PC-3 (cell line): Measurements from ENCODE around the gene ELMO2. TPM values are rescaled to one million over a fixed set of nuclear protein-coding genes. Genes with fewer than 3 reads are reported as not detected.
A peak's percentile ranks its signal among the peaks of the same experiment; 100 is the strongest.

Experiments
- ATAC-seq: fragments of 200-7000 bp; cut with Tn5 transposase; 2 replicates; pipeline ENCODE4 v1.9.1; 2020; ENCODE audit warnings: mild to moderate bottlenecking, moderate library complexity
- BruUV-seq: library from RNA; stranded (reverse); fragments of 400-500 nt; replicated peaks from 2 replicates; lab custom pipeline; 2021; lab: Mats Ljungman, UMichigan
- CTCF ChIA-PET: fragments of 300-600 bp; sonication (Branson Sonifier 250); formaldehyde crosslinking; loops from one replicate; lab custom pipeline; 2022; ENCODE audit warnings: antibody characterized with exemption; lab: Charles Lee
- POLR2A ChIA-PET: fragments of 300-600 bp; sonication (Branson Sonifier 250); formaldehyde crosslinking; loops from one replicate; lab custom pipeline; 2022; ENCODE audit warnings: antibody characterized with exemption; ENCODE audit not compliant: unreplicated experiment; lab: Charles Lee
- DNase-seq: peaks from one replicate; pipeline ENCODE4 v3.0.0-alpha.2; 2015
- H2AFZ ChIP-seq: fragments of 300-600 bp; sonication (generic); 2 replicates; pipeline ENCODE4 v1.6.0; 2016; ENCODE audit warnings: antibody characterized with exemption, low read length
- H3F3A ChIP-seq: fragments of 300-600 bp; sonication (generic); one replicate; pipeline ENCODE4 v1.6.0; 2017; ENCODE audit warnings: antibody characterized with exemption, low read length, control low read depth, mild to moderate bottlenecking; ENCODE audit not compliant: unreplicated experiment
- H3K27ac ChIP-seq: fragments of 300-600 bp; sonication (generic); 2 replicates; pipeline ENCODE4 v1.5.1; 2016; ENCODE audit warnings: mild to moderate bottlenecking, low read length
- H3K27me3 ChIP-seq: fragments of 300-600 bp; sonication (generic); 2 replicates; pipeline ENCODE4 v1.6.1; 2016; ENCODE audit warnings: low read length, mixed read lengths
- H3K36me3 ChIP-seq: fragments of 300-600 bp; sonication (generic); 2 replicates; pipeline ENCODE4 v1.6.1; 2016; ENCODE audit warnings: low read depth, mixed run types, low read length, mixed read lengths
- H3K4me1 ChIP-seq: fragments of 300-600 bp; sonication (generic); 2 replicates; pipeline ENCODE4 v1.5.1; 2016; ENCODE audit warnings: low read length; ENCODE audit not compliant: insufficient read depth
- H3K4me2 ChIP-seq: fragments of 300-600 bp; sonication (generic); 2 replicates; pipeline ENCODE4 v1.6.0; 2016; ENCODE audit warnings: low read length
- H3K4me3 ChIP-seq: fragments of 300-600 bp; sonication (generic); 2 replicates; pipeline ENCODE4 v1.5.1; 2016; ENCODE audit warnings: mild to moderate bottlenecking, low read length, mixed read lengths
- H3K79me2 ChIP-seq: fragments of 300-600 bp; sonication (generic); 2 replicates; pipeline ENCODE4 v1.6.1; 2017; ENCODE audit warnings: low read length, mixed read lengths
- H3K9ac ChIP-seq: fragments of 300-600 bp; sonication (generic); 2 replicates; pipeline ENCODE4 v1.6.0; 2016; ENCODE audit warnings: mild to moderate bottlenecking, low read length
- H3K9me2 ChIP-seq: fragments of 300-600 bp; sonication (generic); replicated peaks from 2 replicates; pipeline ENCODE4 v1.6.1; 2016; ENCODE audit warnings: mixed run types, low read length, mixed read lengths
- H3K9me3 ChIP-seq: fragments of 300-600 bp; sonication (generic); 2 replicates; pipeline ENCODE4 v1.6.1; 2016; ENCODE audit warnings: low read length, mixed read lengths
- H4K20me1 ChIP-seq: fragments of 300-600 bp; sonication (generic); 2 replicates; pipeline ENCODE4 v1.6.1; 2016; ENCODE audit warnings: low read length, mixed read lengths
- EZH2 ChIP-seq: fragments of 300-600 bp; sonication (generic); IDR thresholded peaks from one replicate; pipeline ENCODE4 v1.6.1; 2017; ENCODE audit warnings: antibody characterized with exemption, mild to moderate bottlenecking, low read length; ENCODE audit not compliant: unreplicated experiment
- EZH2phosphoT487 ChIP-seq: fragments of 300-600 bp; sonication (generic); IDR thresholded peaks from 2 replicates; pipeline ENCODE4 v1.6.1; 2018; ENCODE audit warnings: mild to moderate bottlenecking, antibody characterized with exemption, low read length, borderline replicate concordance
- intact Hi-C: fragments of 100-400 bp; cut with micrococcal nuclease; formaldehyde crosslinking; loops from 2 replicates; pipeline ENCODE4 v1.9.0; 2023
- total RNA-seq: library from RNA; depleted of rRNA; stranded (reverse); fragments of >200 nt; gene quantifications from 2 replicates; pipeline ENCODE4 v1.2.3, GENCODE V29; 2014
- TF ChIP-seq, protein P1 (sequence below): fragments of 300-600 bp; sonication (generic); conservative IDR thresholded peaks from 2 replicates; pipeline ENCODE4 v1.5.1; 2017; ENCODE audit warnings: antibody characterized with exemption, low read depth, mild to moderate bottlenecking, low read length

Gene ELMO2
- total RNA-seq, 1 experiment from 2014 or later, result 29.0 TPM

DNA sequence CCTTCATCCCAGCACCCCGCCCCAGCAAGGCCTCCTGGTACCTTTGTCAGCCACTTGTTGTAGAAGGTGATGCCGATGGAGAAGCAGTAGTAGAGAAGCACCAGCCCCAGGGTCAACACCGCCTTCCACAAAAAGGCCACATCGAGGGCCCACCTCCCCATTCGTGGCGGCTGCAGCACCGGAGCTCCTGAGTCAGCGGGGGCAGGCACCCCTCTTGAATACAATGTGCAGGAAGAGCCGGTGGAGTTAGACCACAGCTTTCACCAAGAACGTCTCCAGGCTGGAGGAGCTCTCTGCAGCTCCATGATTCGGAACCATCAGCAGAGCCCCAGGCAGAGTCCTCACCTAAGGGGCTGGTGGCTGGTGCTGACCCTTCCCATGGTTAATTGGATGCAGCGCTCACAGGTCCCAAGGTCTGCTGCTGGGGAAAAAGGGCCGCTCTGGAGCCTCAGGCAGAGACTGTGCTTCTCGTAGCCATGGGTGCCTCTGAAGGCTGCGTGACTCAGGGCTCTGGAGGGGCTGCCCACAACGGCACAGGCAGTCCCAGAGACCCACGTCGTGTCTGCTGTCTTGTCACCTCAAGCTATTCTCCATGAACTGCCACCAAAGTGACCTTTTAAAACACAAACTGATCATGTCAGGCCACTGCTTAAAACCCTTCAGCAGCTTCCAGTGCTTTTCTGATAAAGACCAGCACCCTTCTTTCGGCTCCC is 47.9 kb downstream of the ELMO2 start:
- H3K27me3 ChIP-seq, result no peaks in the 10 kb centered on the region
- no peak for ATAC-seq
- H3F3A ChIP-seq, result no peaks in the 10 kb centered on the region
- ChIA-PET CTCF (no interaction called here), POLR2A (no interaction called here)
- H3K9me3 ChIP-seq, result no peaks in the 10 kb centered on the region
- peaks cover 32% of the 10 kb centered on the region for H3K79me2 ChIP-seq
- H3K4me2 ChIP-seq, result no peak overlapping the region
- no peak overlapping the region for H3K27ac ChIP-seq
- peaks cover 8% of the 10 kb centered on the region for H3K4me1 ChIP-seq
- H4K20me1 ChIP-seq, result peaks cover 25% of the 10 kb centered on the region
- no peak overlapping the region for H3K4me3 ChIP-seq
- intact Hi-C loops, result no loop called here
- no peak for DNase-seq
- peaks cover 10% of the 10 kb centered on the region; the same call in 1 of the 2 replicates for H3K36me3 ChIP-seq
- BruUV-seq, result no TSS peak
- H3K9ac ChIP-seq, result no peak overlapping the region
- H2AFZ ChIP-seq, result no peak overlapping the region
- H3K9me2 ChIP-seq, result no peaks in the 10 kb centered on the region
- TF ChIP-seq EZH2phosphoT487 (no peak), EZH2 (no peak)
- TF ChIP-seq, protein P1, sequence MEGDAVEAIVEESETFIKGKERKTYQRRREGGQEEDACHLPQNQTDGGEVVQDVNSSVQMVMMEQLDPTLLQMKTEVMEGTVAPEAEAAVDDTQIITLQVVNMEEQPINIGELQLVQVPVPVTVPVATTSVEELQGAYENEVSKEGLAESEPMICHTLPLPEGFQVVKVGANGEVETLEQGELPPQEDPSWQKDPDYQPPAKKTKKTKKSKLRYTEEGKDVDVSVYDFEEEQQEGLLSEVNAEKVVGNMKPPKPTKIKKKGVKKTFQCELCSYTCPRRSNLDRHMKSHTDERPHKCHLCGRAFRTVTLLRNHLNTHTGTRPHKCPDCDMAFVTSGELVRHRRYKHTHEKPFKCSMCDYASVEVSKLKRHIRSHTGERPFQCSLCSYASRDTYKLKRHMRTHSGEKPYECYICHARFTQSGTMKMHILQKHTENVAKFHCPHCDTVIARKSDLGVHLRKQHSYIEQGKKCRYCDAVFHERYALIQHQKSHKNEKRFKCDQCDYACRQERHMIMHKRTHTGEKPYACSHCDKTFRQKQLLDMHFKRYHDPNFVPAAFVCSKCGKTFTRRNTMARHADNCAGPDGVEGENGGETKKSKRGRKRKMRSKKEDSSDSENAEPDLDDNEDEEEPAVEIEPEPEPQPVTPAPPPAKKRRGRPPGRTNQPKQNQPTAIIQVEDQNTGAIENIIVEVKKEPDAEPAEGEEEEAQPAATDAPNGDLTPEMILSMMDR, result no peak

DNA sequence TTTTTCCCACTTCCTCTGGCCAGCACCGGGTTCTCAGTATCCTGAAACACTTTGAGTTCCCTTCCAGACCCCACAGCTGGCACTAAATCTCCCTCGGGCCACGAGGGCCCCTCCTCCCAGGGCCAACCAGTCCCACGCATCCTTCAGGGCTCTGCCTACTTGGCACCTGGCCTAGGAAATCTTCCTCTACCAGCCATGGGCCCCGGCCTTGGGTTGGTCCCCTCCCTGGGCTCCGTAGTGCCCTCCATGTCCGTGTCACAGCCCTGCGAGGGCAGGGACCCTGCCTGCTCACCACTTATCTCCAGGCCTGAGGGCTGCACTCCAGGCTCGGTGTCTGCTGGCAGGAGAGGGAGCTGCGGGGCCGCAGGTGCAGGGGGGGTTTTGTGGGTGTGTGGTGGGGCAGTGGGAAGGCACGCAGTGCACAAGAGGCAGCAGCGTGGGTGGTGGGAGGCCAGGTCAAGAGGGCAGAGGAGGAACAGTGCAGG is 49.3 kb downstream of the ELMO2 start:
- no peaks in the 10 kb centered on the region for H3K9me3 ChIP-seq
- no peak overlapping the region for H2AFZ ChIP-seq
- ATAC-seq (0 out of 2 replicates have a peak, but pooled peaks have one; percentile 12), DNase-seq (no peak)
- no peak overlapping the region for H3K27ac ChIP-seq
- H4K20me1 ChIP-seq, result peaks cover 13% of the 10 kb centered on the region
- H3K36me3 ChIP-seq, result peaks cover 10% of the 10 kb centered on the region; the same call in 1 of the 2 replicates
- H3F3A ChIP-seq, result no peaks in the 10 kb centered on the region
- H3K27me3 ChIP-seq, result no peaks in the 10 kb centered on the region
- no peaks in the 10 kb centered on the region for H3K9me2 ChIP-seq
- intact Hi-C loops, result no loop called here
- no peak overlapping the region for H3K4me3 ChIP-seq
- BruUV-seq, result no TSS peak
- H3K4me2 ChIP-seq, result no peak overlapping the region
- ChIA-PET CTCF (no interaction called here), POLR2A (no interaction called here)
- TF ChIP-seq, protein P1, result no peak
- TF ChIP-seq EZH2 (no peak), EZH2phosphoT487 (no peak)
- peaks cover 17% of the 10 kb centered on the region for H3K79me2 ChIP-seq
- no peak overlapping the region for H3K9ac ChIP-seq
- no peaks in the 10 kb centered on the region for H3K4me1 ChIP-seq
